HG03558 (cell line): ENCODE measurements around the gene STK40.

ENCODE experiments used
- ATAC-seq: cut with Tn5 transposase; IDR thresholded peaks from one replicate; pipeline ENCODE4 v1.9.1; 2021; ENCODE audit warnings: moderate number of reproducible peaks; ENCODE audit not compliant: unreplicated experiment; ENCODE audit errors: extremely low read depth

The STK40 gene

DNA sequence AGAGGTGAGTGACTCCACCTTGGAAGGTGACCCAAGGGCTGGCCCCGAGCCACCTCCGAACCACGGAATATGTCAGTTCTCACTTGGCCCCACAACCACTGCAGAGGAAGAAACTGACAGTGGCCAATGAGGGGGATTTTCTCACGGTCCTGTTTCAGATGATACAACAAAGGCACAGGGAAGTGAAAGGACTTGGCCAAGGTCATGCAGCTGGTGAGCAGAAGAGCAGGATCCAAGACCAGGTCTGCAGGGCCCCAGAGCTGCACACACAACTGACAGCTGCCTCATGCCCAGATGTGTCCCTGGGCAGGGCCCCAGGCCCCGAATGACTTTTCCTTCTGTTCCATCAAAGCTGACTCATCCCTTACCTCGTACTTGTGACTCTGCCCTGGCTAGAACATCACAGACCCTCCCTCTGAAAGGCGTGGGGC lies 36.5 kb downstream of the STK40 start:
- ATAC-seq = no peak

DNA sequence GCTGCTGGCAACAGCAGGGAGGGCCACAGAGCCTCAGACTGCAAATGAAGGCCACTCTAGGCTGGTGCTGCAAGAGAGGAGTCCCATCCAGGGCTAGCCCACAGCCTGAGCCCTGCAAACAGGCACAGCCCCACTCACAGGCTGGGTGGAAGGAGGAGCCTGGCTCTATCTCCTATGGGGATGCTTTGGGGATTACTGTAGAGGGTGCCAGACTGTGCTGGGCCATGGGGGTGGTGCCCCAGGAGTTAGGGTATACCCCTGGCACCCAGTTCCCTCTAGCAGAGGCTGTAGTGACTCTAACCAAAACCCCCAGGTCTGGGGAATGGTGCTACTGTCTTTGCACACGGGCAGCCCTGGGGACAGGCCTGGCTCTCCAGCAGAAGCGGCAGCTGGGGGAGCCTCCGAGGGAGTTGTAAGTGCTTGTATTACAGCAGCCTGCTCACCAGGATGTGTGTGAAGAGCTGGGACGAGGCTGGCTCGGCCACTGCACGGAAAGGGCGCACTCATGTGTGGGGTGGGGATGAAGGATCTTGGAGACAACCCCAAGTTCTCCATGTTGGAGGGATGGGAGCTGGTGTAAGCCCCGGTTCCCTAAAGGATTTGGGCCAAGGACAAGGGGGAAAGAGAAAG lies 38.9 kb downstream of the STK40 start:
- no peak for ATAC-seq

DNA sequence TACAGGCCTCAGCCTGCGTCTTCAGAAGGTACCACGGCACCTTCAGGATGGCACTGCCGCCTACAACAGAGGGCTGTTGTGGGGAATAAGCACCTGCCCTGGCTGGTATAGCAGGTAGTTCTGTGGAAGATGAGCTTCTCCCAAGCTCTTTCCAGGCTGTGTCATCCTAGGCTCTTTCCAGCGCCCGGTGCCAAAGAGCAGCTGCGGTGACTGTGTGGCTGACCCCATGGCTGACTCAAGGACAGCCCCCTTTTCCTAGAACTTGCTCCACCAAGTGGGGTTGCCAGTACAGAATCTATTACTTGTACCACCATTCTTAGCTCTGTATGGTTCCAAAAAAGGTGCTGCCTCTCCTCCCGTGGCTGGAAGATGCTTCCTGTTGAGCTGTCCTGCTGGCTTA lies 40.4 kb downstream of the STK40 start:
- no peak for ATAC-seq

DNA sequence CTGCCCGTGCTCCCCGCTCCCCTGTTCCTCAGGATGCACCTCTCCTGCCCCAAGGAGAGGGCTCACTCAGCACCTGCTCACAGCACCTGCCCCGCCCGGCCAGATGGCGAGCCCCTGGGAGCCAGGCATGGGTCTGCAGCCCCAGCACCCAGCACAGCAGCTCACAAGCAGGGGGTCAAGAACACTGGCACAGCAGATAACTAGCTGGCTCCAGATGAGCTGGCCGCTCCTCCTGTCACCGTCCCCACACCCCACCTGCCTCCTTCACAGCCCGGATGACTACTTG lies 41.4 kb downstream of the STK40 start:
- ATAC-seq = no peak

DNA sequence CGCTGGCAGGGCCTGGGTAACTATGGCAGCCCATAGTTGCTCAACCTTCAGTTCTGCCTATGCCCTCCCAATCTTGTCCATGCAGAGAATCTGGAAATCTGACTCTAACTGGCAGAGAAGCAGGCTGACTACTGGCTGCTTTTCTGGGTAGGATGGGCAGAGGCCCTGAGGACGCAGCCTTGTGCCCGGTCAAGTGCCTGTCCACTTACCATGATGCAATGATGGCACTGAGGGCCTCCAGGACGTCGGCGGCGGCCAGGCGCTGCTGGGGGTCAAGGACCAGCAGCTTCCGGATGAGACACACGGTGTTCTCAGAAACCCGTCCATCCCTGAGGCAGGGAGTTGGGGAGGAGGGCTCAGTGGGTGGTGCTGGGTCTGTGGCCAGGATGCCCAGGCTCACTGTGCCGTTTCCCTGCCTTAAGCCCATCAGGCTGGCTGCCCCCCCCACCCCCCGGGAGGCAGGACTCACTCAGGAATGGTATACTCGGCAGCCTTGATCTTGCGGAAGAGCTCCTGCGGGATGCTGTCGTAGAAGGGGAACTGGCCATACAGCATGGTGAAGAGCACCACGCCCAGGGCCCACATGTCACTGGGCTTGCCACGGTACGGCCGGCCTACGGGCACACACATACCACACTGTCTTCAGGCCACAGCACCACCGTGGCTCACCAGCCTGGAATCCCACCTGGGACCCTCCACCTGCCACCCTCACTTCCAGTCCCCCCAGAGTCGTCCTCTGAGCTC lies 41.9 kb downstream of the STK40 start:
- ATAC-seq = no peak

DNA sequence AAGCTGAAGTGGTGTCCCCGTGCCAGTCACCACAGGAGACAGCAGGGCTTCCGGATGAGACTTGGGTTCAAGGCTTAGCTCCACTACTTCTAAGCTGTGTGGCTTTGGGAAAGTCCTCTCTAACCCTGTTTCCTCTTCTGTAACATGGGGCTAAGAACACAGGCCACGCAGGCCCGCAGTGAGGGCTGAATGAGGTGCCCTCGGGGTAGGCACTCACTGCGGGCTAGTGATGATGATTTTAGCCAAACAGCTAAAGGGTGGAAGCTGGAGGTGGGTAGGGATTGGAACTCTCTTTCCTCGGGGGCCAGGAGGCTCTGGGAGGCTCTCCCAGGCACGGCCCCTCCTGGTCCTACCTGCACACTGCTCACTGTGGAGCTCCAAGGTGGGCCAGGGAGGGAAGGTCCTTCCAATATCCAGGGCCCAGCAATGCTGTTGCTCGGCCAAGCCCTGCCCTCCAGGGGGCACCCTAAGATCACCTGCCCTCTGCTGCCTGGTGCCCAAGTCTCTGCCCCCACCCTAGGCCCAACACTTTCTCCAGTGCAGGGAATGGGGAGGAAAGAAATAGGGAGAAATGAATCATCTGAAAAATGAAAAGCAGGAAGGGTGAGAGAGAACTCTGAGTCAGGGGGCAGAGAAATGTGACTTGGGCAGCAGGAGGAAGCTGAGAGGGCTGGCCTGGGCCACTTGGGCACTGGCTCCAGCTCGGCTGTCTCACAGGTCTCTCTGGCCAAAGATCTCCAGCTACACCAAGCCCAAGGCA lies 43.1 kb downstream of the STK40 start:
- no peak for ATAC-seq

DNA sequence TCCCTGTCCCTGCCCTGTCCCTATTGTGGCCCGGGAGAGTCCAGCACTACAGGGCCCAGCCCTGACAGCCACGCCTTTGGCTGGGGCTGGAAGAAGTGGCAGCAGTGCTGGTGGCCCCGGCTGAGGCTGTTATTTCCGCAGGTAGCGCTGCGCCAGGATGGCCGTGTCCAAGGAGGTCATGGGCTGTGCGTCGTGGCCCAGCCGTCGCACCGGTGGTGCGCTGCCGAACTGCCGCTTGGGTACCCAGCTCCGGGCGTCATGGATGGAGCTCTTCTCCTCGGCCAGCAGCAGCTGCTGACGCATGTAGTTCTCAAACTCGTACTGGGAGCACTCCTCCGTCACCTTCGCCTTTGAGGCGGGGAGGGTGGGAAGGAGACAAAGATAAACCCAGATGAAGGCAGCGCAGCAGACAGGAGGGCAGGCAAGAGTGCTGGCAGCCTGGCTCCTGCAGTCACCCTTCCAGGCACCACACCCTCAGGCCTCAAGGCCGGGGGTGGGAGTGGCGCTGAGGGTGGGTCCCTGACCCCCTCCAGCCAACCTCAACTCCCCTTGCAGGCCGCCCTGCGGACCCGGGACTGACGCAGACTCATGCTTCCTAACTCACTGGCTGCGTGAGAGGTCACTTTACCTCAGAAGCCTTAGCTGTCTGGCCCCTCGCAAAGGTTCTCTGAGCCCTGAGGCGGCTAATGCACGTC lies 44.0 kb downstream of the STK40 start:
- no peak for ATAC-seq

DNA sequence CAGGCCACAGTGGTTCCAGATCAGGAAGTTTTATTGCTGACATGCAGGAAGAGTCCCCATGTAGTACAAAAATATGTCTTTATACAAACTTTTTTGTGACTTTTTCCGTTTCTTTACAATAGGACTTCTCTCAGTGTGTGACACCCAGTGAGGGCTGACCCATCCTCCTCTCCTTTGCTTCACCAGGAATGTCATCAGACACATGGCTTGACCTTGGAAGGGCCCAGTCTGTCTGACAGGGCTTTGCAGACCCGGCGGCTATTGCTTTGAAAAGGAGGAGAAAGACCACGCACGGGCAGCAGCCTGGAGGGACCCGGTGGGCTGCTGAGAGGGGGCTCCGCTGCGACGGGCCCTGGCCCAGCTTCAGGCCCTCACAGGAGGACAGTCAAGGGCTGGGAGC lies 46.1 kb downstream of the STK40 start:
- no peak for ATAC-seq

DNA sequence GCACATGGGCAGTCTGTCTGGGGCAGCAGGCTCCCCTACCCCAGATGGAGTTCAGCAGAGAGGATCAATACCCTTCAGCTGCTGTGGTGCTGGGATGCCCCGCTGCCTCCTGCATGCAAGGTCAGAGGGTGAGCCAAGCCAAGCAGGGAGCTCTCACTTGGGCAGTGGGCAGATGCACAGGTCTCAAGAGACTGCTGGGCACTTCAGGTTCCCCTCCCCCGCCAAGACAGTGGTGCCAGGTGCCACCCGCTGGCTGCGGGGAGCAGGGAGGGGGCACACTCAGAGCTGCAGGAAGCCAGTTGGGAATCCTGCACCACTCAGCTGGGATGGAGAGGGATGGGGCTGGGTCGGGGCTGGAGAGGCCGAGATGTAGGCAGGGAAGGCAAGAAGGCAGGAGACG lies 46.5 kb downstream of the STK40 start:
- no peak for ATAC-seq

DNA sequence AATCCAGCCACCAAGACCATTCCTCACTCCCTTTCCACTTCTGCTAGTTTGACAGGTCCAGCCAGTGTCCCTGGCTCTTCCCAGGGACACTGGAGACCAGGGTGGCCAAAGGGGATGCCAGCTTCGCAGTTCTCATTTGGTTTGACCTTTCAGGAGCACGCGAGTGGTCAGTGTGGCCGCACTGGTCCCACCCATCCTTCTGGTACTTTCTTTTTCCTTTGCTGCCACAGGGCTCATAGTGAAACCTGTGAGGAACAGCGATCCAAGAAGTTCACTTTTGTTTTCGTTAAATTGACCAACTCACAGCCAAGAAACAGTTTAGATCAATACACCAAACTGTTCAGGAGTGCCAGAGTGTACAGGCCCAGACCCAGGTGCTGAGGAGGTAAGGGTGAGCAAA lies 47.9 kb downstream of the STK40 start:
- ATAC-seq = no peak

DNA sequence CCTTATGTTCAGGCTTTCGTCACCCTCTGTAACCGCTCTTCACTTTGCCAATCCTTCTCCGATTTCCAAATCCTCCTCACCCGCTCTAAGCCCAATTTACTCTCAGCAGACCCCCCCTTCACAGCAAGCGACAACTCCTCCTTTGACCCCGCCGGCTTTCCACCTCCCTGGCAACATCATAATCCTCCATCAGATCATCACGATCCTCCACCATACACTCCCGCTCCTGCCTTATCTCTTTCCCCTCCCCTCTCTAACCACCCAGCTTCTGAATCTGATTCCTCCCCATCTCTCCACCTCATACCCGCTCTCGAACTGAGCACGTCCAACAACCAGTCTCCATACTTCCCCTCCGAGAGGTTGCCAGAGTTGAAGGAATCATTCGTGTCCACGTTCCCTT lies 54.8 kb downstream of the STK40 start:
- no peak for ATAC-seq

DNA sequence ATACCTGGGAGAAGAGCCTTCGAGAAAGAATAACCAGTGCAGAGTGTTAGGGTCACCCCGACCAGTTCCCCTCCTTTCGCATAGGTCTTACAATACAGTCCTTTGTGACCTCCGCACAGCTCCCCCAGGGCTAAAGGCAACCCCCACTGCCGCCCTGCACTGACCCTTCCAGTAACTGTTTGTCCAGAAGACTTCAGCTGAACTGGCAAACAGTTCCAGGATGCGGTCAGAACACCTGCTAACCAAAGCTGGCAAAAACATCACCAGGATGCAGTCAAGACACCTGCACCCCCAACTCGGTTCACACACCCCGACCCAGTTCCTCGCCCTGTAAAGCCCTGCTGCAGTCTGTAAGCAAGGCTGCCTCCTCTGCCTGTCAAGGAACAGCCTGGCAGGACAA lies 55.9 kb downstream of the STK40 start:
- ATAC-seq = no peak

DNA sequence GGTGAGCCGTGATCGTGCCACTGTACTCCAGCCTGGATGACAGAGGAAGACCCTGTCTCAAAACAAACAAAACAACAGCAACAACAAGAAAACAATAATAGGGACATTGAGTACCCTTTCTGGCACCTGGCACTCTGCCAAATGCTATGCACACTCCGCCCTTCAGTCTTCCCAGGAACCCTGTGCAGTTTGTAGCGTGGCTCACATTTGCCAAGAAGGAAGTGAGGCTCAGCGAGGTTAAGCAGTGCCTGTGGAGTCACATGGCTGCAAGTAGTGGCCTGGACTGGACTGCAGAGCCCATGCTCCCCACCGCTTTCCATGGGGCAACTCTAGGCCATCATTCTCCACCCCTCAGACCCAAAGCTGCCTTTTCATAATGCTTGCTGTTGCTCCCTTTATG lies 57.0 kb downstream of the STK40 start:
- no peak for ATAC-seq

DNA sequence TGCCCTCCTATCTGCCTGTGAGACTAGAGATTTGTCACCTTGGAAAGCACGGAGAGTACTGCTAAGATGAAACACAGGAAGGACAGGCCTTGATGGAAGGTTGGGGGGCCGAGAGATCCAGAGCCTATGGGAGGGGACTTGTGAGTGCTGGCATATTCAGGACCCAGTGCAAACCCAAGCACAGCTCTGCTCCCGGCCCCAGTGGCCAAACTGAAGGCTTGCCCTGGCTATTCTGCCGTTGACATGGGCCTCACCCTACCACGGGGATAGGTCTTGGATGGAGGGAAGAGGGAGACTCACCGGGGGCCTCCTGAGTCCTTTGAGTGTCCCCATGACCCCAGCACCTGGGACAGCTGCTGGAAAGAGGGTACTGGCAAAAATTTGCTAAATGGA lies 57.6 kb downstream of the STK40 start:
- no peak for ATAC-seq

DNA sequence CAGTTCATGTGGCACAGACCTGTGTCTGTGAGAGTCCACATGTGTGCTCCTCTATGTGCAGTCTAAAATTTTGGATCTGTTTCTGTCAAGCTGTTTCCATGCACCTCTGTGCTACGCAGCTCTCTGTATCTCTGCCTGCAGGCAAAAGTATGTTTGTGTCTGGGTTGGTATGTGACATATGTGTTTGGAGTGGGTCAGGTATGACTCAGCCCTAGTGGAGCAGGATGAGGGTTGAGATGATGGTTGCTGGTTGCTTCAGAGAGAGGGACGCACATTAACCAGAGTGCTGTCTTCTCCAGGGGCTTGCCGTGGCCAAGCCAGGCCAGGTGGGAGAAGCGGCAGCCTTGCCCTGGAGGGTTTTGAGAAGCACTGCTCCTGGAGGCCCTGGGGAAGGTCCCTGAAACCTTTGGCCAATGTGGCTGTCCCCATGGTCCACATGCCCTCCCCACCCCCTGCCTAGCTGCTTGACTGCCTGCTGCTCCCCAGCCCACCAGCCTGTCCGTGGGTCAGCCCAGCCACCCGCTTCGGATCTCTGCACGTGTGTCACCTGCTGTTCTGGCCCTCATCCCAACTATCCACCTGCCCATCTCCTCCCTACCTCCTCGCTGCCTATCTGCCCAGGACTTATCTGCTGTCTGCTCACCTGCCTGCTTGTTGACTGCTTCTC lies 58.2 kb downstream of the STK40 start:
- no peak for ATAC-seq

DNA sequence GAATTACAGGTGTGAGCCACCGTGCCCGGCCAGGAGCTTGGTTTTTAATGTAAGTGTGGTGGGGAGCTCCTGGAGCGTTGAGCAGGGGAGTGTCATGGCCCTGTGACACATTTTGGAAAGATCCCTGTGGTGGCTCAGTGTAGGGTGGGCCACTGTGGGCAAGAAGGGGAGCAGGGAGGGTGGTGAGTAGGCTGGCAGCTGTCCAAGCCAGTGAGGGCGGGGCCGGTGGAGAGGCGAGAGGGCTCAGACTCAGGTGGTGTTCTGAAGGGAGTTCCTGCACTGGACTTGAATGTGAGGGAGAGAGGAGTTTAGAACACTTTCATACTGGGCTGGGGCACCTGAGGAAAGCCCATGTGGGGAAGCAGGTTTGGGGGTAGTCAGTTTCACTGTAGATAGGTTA lies 59.2 kb downstream of the STK40 start:
- ATAC-seq = no peak

DNA sequence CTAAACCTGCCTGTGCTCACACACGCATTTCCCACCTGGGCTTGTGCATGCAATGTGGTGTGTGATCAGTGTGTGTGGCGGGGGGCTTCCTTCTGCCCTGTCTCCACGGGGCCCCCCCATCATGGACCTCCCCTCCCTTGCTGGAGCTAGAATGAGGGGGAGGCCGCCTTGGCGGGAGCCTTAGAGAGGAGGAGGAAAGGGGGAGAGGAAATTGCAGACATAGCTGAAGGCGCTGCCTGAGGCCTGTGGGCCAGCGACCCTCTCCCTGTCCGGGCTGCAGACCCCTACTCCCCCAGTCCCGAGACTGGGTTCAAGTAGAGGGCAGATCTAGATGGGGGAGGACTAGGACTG lies 61.4 kb downstream of the STK40 start:
- ATAC-seq = no peak

DNA sequence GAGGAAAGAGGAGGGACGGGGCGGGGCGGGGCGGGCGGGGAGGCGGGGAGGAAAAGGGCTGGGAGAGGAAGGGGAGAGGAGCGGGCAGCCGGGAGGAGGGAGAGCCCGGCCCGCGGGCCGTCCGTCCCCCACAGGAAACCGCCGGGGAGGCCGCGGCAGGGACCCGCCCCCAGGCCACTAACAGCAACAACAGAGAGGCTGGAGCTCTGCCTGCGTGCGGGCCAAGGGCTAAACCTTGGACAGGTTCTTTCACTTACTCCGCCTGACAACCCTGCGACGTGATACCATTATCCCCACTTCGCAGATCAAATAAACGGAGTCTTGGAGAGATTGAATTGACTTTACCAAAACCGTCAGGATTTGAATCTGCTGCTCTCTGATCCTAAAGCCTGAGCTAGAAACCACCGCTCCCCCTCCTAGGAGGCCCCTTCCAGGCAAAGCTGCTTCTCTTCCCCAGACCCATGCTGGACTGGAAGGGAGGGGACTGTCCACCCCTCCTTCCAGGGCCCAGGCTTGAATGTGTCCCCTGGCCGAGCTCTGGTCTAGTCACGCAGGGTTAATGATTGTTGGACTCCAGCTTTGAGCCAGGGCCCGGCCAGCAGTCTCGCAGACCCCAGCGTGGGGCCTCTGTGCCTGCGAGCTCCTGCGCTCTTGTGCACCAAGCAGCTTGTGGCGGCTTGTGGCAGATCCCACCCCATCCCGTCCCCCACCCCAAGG lies 61.9 kb downstream of the STK40 start, which contains the start of gene EVA1B:
Gene EVA1B, minus strand, starts transcription at position 10 of the 717 bp plus-strand sequence. CDS start 608 bp downstream, outside the sequence.
- no peak for ATAC-seq

DNA sequence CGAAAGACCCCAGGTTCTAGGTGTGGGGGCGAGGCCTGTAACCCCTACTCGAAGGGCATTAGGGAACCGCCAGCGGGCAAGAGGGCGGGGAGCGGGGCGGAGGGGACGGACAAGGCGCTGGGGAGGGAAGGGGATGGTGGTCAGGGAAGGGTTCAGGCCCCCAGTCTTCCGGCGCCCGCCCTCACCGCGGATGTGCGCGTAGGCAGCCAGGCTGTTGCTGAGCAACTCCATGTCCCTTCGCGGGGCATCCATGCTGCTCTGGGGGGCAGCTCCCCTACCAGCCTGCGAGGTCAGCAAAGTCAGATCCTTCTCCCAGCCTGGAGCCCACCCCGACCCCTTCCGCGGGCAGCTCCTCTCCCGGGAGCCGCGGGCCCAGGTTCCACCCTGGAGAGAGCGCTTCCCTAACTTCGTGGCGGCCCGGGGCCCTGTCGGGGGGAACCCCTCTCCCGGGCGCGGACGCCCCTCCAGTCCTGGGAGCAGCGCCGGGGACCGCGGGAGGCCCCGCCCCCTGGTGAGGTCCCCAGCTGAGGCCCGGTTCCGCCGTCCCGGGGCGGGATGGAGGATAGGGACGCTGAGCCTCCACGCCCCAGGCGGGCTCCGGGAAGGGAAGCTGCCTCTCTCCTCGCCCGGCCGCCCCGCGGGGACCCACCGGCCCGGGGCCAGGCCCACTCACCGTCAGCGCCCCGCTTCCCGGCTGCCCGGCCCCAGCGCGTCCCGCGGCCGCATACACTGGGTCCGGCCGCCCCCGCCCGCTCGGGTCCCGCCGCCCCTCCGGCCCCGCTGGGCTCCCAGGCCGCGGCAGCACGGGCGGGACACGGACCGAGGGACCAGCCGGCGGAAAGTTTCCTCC lies 62.7 kb downstream of the STK40 start:
- ATAC-seq = no peak
